Measurements from ENCODE around the gene ABLIM2.

- TF ChIP-seq, protein P1, sequence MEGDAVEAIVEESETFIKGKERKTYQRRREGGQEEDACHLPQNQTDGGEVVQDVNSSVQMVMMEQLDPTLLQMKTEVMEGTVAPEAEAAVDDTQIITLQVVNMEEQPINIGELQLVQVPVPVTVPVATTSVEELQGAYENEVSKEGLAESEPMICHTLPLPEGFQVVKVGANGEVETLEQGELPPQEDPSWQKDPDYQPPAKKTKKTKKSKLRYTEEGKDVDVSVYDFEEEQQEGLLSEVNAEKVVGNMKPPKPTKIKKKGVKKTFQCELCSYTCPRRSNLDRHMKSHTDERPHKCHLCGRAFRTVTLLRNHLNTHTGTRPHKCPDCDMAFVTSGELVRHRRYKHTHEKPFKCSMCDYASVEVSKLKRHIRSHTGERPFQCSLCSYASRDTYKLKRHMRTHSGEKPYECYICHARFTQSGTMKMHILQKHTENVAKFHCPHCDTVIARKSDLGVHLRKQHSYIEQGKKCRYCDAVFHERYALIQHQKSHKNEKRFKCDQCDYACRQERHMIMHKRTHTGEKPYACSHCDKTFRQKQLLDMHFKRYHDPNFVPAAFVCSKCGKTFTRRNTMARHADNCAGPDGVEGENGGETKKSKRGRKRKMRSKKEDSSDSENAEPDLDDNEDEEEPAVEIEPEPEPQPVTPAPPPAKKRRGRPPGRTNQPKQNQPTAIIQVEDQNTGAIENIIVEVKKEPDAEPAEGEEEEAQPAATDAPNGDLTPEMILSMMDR (conservative IDR thresholded peaks at IDR 0.05 in 1 of 2, IDR thresholded peaks at IDR 0.05 in 1 of 2; ENCODE audit: extremely low read depth in 1 of 2, insufficient read depth in 1 of 2, low read depth in 1 of 2, low read length in 2 of 2) = no peak
- no peak for TF ChIP-seq EZH2 (IDR thresholded peaks at IDR 0.05; ENCODE audit: borderline replicate concordance, low read length)
Observed at GRCh38 chr4:8099981-8100464, 58.6 kb downstream of the ABLIM2 start.

Data from mammary epithelial cell (primary cell).